ENCODE measurements around the gene RAET1L. TPM values are rescaled to one million over a fixed set of nuclear protein-coding genes. Genes with fewer than 3 reads are reported as not detected.

RAET1L gene
- total RNA-seq, 2 donors from 2014 or later: not detected

- no peaks in the 10 kb centered on the region for H3K36me3 ChIP-seq
- no peak overlapping the region for H3K27ac ChIP-seq
- no peak for TF ChIP-seq CTCF (IDR thresholded peaks at IDR 0.05)
- peaks cover 0 to 7% of the 10 kb centered on the region in 2 donors for H3K4me1 ChIP-seq
- peaks cover 0 to 26% of the 10 kb centered on the region in 2 donors for H3K9me3 ChIP-seq
- DNase-seq (ENCODE audit: low spot score): no peak
- peaks cover 27 to 55% of the 10 kb centered on the region in 2 donors for H3K27me3 ChIP-seq
- H3K4me3 ChIP-seq: no peak overlapping the region
Measured at GRCh38 chr6:149985481-149985937, 39.8 kb downstream of the RAET1L start.

- H3K27me3 ChIP-seq: peaks cover 21 to 49% of the 10 kb centered on the region in 2 donors
- no peaks in the 10 kb centered on the region for H3K36me3 ChIP-seq
- H3K4me3 ChIP-seq: no peak overlapping the region
- no peak for DNase-seq (ENCODE audit: low spot score)
- no peaks in the 10 kb centered on the region for H3K4me1 ChIP-seq
- H3K9me3 ChIP-seq: peaks cover 0 to 26% of the 10 kb centered on the region in 2 donors
- TF ChIP-seq CTCF (IDR thresholded peaks at IDR 0.05): no peak
- H3K27ac ChIP-seq: no peak overlapping the region
Measured at GRCh38 chr6:149984773-149985172, 40.6 kb downstream of the RAET1L start.

- Histone ChIP-seq H3K4me3 (no peak overlapping the region), H3K9me3 (peaks cover 0 to 12% of the 10 kb centered on the region in 2 donors), H3K27me3 (peaks cover 7 to 32% of the 10 kb centered on the region in 2 donors), H3K36me3 (no peaks in the 10 kb centered on the region), H3K27ac (no peak overlapping the region), H3K4me1 (no peaks in the 10 kb centered on the region)
- DNase-seq (ENCODE audit: low spot score): no peak
- no peak for TF ChIP-seq CTCF (IDR thresholded peaks at IDR 0.05)
Measured at GRCh38 chr6:149983145-149983544, 42.2 kb downstream of the RAET1L start.

- Histone ChIP-seq H3K27ac (no peak overlapping the region), H3K4me1 (no peaks in the 10 kb centered on the region), H3K4me3 (no peak overlapping the region), H3K9me3 (no peaks in the 10 kb centered on the region), H3K36me3 (no peaks in the 10 kb centered on the region), H3K27me3 (peaks cover 0 to 9% of the 10 kb centered on the region in 2 donors)
- TF ChIP-seq CTCF (IDR thresholded peaks at IDR 0.05): no peak
- peak; percentile 11 for DNase-seq (ENCODE audit: low spot score)
Measured at GRCh38 chr6:149979293-149979692, 46.0 kb downstream of the RAET1L start.

GRCh38 chr6:149978610-149979009 is 46.7 kb downstream of the RAET1L start:
- peak; percentile 38 for DNase-seq (ENCODE audit: low spot score)
- Histone ChIP-seq H3K27me3 (peaks cover 0 to 9% of the 10 kb centered on the region in 2 donors), H3K27ac (no peak overlapping the region), H3K4me1 (no peaks in the 10 kb centered on the region), H3K4me3 (no peak overlapping the region), H3K9me3 (no peaks in the 10 kb centered on the region), H3K36me3 (no peaks in the 10 kb centered on the region)
- TF ChIP-seq CTCF (IDR thresholded peaks at IDR 0.05): no peak

- DNase-seq (ENCODE audit: low spot score): no peak
- Histone ChIP-seq H3K9me3 (no peaks in the 10 kb centered on the region), H3K27ac (no peak overlapping the region), H3K4me3 (no peak overlapping the region), H3K4me1 (no peaks in the 10 kb centered on the region), H3K36me3 (no peaks in the 10 kb centered on the region), H3K27me3 (peaks cover 0 to 4% of the 10 kb centered on the region in 2 donors)
- TF ChIP-seq CTCF (IDR thresholded peaks at IDR 0.05): no peak
Measured at GRCh38 chr6:149977221-149977620, 48.1 kb downstream of the RAET1L start.

Measured in right atrium auricular region (tissue), 2 donors.